Muscle of leg (tissue), 11 donors: ENCODE data around the gene TRAK1. TPM values are rescaled to one million over a fixed set of nuclear protein-coding genes. Genes with fewer than 3 reads are reported as not detected.
A peak's percentile ranks its signal among the peaks of the same experiment; 100 is the strongest.

ENCODE experiments used
- DNase-seq: peaks from one replicate; pipeline ENCODE4 v3.0.0; 2013
- H3K27ac ChIP-seq: one replicate; pipeline ENCODE4 v1.5.1; 2013; ENCODE audit warnings: mild to moderate bottlenecking, low read length, control low read depth
- H3K27me3 ChIP-seq: one replicate; pipeline ENCODE4 v1.6.1; 2013; ENCODE audit warnings: low read length; ENCODE audit not compliant: control insufficient read depth, insufficient read depth
- H3K36me3 ChIP-seq: one replicate; pipeline ENCODE4 v1.6.1; 2013; ENCODE audit warnings: low read length; ENCODE audit not compliant: control insufficient read depth, insufficient read depth
- H3K4me1 ChIP-seq: one replicate; pipeline ENCODE4 v1.6.1; 2013; ENCODE audit warnings: low read length; ENCODE audit not compliant: control insufficient read depth, insufficient read depth
- H3K4me3 ChIP-seq: one replicate; pipeline ENCODE4 v1.5.1; 2013; ENCODE audit warnings: low read length, control low read depth
- H3K9me3 ChIP-seq: replicated peaks from 2 replicates; pipeline ENCODE4 v1.6.1; 2013; ENCODE audit warnings: low read depth, low read length; ENCODE audit not compliant: control insufficient read depth
- WGBS: methylation state at CpG from one replicate; pipeline ENCODE4 v1.1.5; 2013; ENCODE audit warnings: missing lambda C conversion rate; ENCODE audit not compliant: insufficient coverage; 5-methylcytosine and 5-hydroxymethylcytosine counted together
- polyA plus RNA-seq, 8 donors: library from polyadenylated mRNA; unstranded; fragments of 120-200 nt; gene quantifications; one replicate each; pipeline versions ENCODE4 v1.2.1 to v1.2.3, GENCODE V29; 2013; ENCODE audit warnings: inconsistent platforms in 1 of 8, low replicate concordance in 1 of 8; ENCODE audit not compliant: insufficient read length in 8 of 8, insufficient read depth in 1 of 8
- total RNA-seq: library from RNA; stranded (reverse); fragments of 120-200 nt; gene quantifications from one replicate; pipeline ENCODE4 v1.2.4, GENCODE V29; 2013

TRAK1 gene
- total and polyA plus RNA-seq, 9 donors = 62.6 to 117 (median 84.2) TPM

- WGBS = no CpG with 5 or more reads among the region's 3 CpGs
- no peak overlapping the region for H3K4me3 ChIP-seq
- DNase-seq = no peak
- H3K27me3 ChIP-seq = no peaks in the 10 kb centered on the region
- H3K27ac ChIP-seq = no peak overlapping the region
- H3K36me3 ChIP-seq = peaks cover 13% of the 10 kb centered on the region
- no peaks in the 10 kb centered on the region for H3K4me1 ChIP-seq
- H3K9me3 ChIP-seq = no peaks in the 10 kb centered on the region
Observed at GRCh38 chr3:42134867-42135464, 43.8 kb downstream of the TRAK1 start.

- no peak overlapping the region for H3K27ac ChIP-seq
- H3K27me3 ChIP-seq = no peaks in the 10 kb centered on the region
- H3K4me1 ChIP-seq = no peaks in the 10 kb centered on the region
- no peaks in the 10 kb centered on the region for H3K9me3 ChIP-seq
- peaks cover 10% of the 10 kb centered on the region for H3K36me3 ChIP-seq
- H3K4me3 ChIP-seq = no peak overlapping the region
- no peak for DNase-seq
- 90% methylated on average over 7 of the region's 16 CpGs for WGBS
Observed at GRCh38 chr3:42139621-42140453, 48.7 kb downstream of the TRAK1 start.

- Histone ChIP-seq H3K27ac (no peak overlapping the region), H3K36me3 (peaks cover 5% of the 10 kb centered on the region), H3K27me3 (no peaks in the 10 kb centered on the region), H3K9me3 (no peaks in the 10 kb centered on the region), H3K4me1 (no peaks in the 10 kb centered on the region), H3K4me3 (no peak overlapping the region)
- 70% methylated on average over 2 of the region's 7 CpGs for WGBS
- no peak for DNase-seq
Observed at GRCh38 chr3:42140665-42141203, 49.6 kb downstream of the TRAK1 start.

GRCh38 chr3:42143440-42143839 lies 52.3 kb downstream of the TRAK1 start:
- Histone ChIP-seq H3K27me3 (no peaks in the 10 kb centered on the region), H3K9me3 (no peaks in the 10 kb centered on the region), H3K36me3 (peaks cover 8% of the 10 kb centered on the region), H3K4me3 (no peak overlapping the region), H3K27ac (no peak overlapping the region), H3K4me1 (no peaks in the 10 kb centered on the region)
- 58% methylated on average over 7 of the region's 7 CpGs for WGBS
- no peak for DNase-seq

- no peaks in the 10 kb centered on the region for H3K9me3 ChIP-seq
- no peak overlapping the region for H3K4me3 ChIP-seq
- H3K27me3 ChIP-seq = no peaks in the 10 kb centered on the region
- no peak overlapping the region for H3K27ac ChIP-seq
- H3K4me1 ChIP-seq = peaks cover 5% of the 10 kb centered on the region
- peaks cover 8% of the 10 kb centered on the region for H3K36me3 ChIP-seq
- no peak for DNase-seq
Observed at GRCh38 chr3:42144209-42144608, 53.1 kb downstream of the TRAK1 start.

- WGBS = no CpG with 5 or more reads among the region's 5 CpGs
Observed at GRCh38 chr3:42148086-42148848, 57.1 kb downstream of the TRAK1 start.

GRCh38 chr3:42148982-42149432 lies 57.9 kb downstream of the TRAK1 start:
- Histone ChIP-seq H3K4me3 (no peak overlapping the region), H3K36me3 (peaks cover 3% of the 10 kb centered on the region), H3K4me1 (peaks cover 10% of the 10 kb centered on the region), H3K27me3 (no peaks in the 10 kb centered on the region), H3K9me3 (no peaks in the 10 kb centered on the region), H3K27ac (no peak overlapping the region)
- DNase-seq = peak; percentile 95
- 18% methylated on average over 9 of the region's 11 CpGs for WGBS

More at GRCh38 chr3:42148086-42148848, 57.1 kb downstream of the TRAK1 start:
- H3K27ac ChIP-seq = no peak overlapping the region
- no peak overlapping the region for H3K4me3 ChIP-seq
- H3K36me3 ChIP-seq = peaks cover 3% of the 10 kb centered on the region
- no peaks in the 10 kb centered on the region for H3K27me3 ChIP-seq
- H3K9me3 ChIP-seq = no peaks in the 10 kb centered on the region
- peak; percentile 32 for DNase-seq
- peaks cover 10% of the 10 kb centered on the region for H3K4me1 ChIP-seq

GRCh38 chr3:42149532-42149931 lies 58.4 kb downstream of the TRAK1 start:
- Histone ChIP-seq H3K27ac (no peak overlapping the region), H3K27me3 (no peaks in the 10 kb centered on the region), H3K36me3 (peaks cover 3% of the 10 kb centered on the region), H3K4me3 (no peak overlapping the region), H3K4me1 (peaks cover 10% of the 10 kb centered on the region), H3K9me3 (no peaks in the 10 kb centered on the region)
- DNase-seq = no peak
- WGBS = 86% methylated on average over 8 of the region's 8 CpGs

- DNase-seq = no peak
- H3K4me3 ChIP-seq = no peak overlapping the region
- no peak overlapping the region for H3K27ac ChIP-seq
- no peaks in the 10 kb centered on the region for H3K9me3 ChIP-seq
- no peaks in the 10 kb centered on the region for H3K27me3 ChIP-seq
- peaks cover 10% of the 10 kb centered on the region for H3K4me1 ChIP-seq
- 85% methylated on average over 1 of the region's 3 CpGs for WGBS
- H3K36me3 ChIP-seq = peaks cover 3% of the 10 kb centered on the region
Observed at GRCh38 chr3:42149975-42150374, 58.8 kb downstream of the TRAK1 start.
